ENCODE measurements around the gene ZDHHC8.

- TF ChIP-seq CTCF (IDR thresholded peaks at IDR 0.05; ENCODE audit: low read length) = peak; percentile 69
- TF ChIP-seq EZH2 (IDR thresholded peaks at IDR 0.05; ENCODE audit: borderline replicate concordance, low read length) = no peak
Observed at GRCh38 chr22:20128902-20129746, 2.5 kb upstream of the ZDHHC8 start.
